ENCODE measurements around the gene SLC11A1. TPM values are rescaled to one million over a fixed set of nuclear protein-coding genes. Genes with fewer than 3 reads are reported as not detected.

The SLC11A1 gene
- total RNA-seq, 2 donors from 2014 or later: 1.1 to 1.8 TPM

DNA sequence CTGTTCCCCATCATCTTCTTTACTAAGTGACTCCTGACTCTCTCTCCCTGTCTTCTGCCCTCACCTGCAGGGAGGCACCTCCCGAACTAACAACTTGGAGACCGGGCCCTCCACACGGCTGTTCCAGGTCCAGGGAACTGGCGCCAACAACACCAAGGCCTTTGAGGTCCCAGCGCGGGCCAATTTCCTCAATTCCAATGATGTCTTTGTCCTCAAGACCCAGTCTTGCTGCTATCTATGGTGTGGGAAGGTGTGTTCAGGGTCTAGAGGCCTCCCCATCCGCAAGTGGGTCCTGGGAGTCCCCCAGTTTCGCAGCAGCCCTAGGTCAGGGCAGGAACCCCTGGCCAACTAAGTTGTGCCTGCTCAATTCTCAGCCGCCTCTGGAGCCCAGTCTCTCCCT lies 52.4 kb downstream of the SLC11A1 start:
- no peak overlapping the region for H3K9ac ChIP-seq (ENCODE audit: low read depth in 2 of 2, low read length in 2 of 2)

DNA sequence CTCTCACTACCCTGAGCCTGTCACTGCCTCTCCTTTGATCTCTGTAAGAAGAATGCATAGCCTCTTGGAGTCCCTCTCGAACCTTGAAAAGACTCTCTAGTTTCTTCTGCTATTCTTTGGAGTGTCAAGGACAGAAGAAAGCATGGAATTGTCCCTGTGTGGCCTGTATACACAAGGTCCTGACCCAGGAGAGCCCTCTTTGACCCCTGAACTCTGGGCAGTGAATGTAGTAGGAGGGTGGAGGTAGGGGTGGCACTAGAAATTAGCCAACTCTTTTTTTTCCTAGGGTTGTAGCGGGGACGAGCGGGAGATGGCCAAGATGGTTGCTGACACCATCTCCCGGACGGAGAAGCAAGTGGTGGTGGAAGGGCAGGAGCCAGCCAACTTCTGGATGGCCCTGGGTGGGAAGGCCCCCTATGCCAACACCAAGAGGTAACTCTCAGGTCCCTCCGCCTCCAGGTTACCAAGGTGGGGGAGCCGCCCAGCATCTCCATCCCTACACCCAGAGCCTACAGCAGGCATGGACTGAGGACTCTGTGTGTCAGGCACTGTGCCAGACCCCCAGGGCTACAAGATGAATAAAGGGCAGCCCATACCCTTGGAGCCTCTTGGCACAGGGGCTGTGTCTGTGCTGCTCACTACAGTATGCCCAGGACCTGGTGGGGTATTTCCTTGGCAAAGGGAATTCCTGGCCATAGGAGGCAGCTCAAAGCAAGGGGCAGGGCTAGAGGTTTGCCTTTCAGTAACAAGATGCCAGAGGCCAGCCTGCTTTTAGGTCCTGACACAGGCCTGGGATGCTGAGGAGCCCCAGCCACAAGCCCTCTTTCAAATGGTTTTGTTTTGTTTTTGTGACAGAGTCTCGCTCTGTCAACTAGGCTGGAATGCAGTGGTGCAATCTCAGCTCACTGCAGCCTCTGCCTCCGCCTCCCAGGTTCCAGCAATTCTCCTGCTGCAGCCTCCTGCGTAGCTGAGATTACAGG lies 53.2 kb downstream of the SLC11A1 start:
- DNase-seq: no peak
- no peaks in the 10 kb centered on the region for H3K27me3 ChIP-seq
- intact Hi-C loops (cut with DNase I): no loop called here
- no peak overlapping the region for H3K4me3 ChIP-seq
- TF ChIP-seq, protein P1, sequence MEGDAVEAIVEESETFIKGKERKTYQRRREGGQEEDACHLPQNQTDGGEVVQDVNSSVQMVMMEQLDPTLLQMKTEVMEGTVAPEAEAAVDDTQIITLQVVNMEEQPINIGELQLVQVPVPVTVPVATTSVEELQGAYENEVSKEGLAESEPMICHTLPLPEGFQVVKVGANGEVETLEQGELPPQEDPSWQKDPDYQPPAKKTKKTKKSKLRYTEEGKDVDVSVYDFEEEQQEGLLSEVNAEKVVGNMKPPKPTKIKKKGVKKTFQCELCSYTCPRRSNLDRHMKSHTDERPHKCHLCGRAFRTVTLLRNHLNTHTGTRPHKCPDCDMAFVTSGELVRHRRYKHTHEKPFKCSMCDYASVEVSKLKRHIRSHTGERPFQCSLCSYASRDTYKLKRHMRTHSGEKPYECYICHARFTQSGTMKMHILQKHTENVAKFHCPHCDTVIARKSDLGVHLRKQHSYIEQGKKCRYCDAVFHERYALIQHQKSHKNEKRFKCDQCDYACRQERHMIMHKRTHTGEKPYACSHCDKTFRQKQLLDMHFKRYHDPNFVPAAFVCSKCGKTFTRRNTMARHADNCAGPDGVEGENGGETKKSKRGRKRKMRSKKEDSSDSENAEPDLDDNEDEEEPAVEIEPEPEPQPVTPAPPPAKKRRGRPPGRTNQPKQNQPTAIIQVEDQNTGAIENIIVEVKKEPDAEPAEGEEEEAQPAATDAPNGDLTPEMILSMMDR (IDR thresholded peaks at IDR 0.05): no peak
- no peak overlapping the region for H3K27ac ChIP-seq
- H3K9ac ChIP-seq (ENCODE audit: low read depth in 2 of 2, low read length in 2 of 2): no peak overlapping the region
- H3K4me1 ChIP-seq: no peaks in the 10 kb centered on the region
- H3K9me3 ChIP-seq: no peaks in the 10 kb centered on the region
- no peaks in the 10 kb centered on the region for H3K36me3 ChIP-seq

More for the DNA sequence above, 52.4 kb downstream of the SLC11A1 start:
- no peak overlapping the region for H3K4me3 ChIP-seq
- intact Hi-C loops (cut with DNase I): no loop called here
- DNase-seq: no peak
- no peaks in the 10 kb centered on the region for H3K27me3 ChIP-seq
- no peaks in the 10 kb centered on the region for H3K36me3 ChIP-seq
- no peaks in the 10 kb centered on the region for H3K9me3 ChIP-seq
- H3K4me1 ChIP-seq: no peaks in the 10 kb centered on the region
- TF ChIP-seq, protein P1 (IDR thresholded peaks at IDR 0.05): no peak
- H3K27ac ChIP-seq: no peak overlapping the region

DNA sequence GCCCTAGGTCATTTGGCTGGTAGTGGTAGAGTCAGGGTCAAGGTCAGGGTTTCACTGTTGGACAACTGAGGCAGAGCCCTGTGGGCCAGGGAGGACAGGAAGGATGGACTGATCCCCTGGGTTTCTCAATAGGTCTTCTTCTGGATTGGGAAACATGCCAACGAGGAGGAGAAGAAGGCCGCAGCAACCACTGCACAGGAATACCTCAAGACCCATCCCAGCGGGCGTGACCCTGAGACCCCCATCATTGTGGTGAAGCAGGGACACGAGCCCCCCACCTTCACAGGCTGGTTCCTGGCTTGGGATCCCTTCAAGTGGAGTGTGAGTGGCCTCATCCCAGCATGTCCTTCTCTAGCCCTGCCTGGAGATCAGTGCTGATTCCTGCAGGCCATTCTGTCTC lies 54.9 kb downstream of the SLC11A1 start:
- Histone ChIP-seq H3K36me3 (no peaks in the 10 kb centered on the region), H3K27ac (no peak overlapping the region), H3K4me3 (no peak overlapping the region), H3K9ac (ENCODE audit: low read depth in 2 of 2, low read length in 2 of 2) (no peak overlapping the region), H3K9me3 (no peaks in the 10 kb centered on the region), H3K27me3 (no peaks in the 10 kb centered on the region), H3K4me1 (no peaks in the 10 kb centered on the region)
- no peak for DNase-seq
- intact Hi-C loops (cut with DNase I): no loop called here
- TF ChIP-seq, protein P1 (IDR thresholded peaks at IDR 0.05): no peak

DNA sequence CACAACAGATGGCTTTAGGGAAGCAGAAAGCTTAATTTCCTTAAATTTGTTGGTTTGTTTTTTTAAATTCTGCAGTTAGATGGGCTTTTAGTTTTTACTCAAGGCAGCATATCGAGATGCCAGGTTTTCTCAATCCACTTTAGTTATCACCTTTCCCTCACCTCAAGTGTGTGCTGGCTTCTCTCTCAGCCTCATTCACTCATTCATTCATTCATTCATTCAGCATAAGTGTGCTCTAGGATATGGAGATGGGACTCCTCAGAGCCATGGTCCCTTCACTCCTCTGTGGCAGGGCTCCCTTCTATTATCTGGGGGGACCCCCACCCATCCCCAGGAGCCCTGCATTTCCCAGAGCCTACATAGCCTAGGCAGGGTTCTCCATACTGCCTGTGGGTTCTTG lies 55.9 kb downstream of the SLC11A1 start:
- no peak overlapping the region for H3K27ac ChIP-seq
- H3K27me3 ChIP-seq: no peaks in the 10 kb centered on the region
- DNase-seq: no peak
- intact Hi-C loops (cut with DNase I): no loop called here
- no peak overlapping the region for H3K9ac ChIP-seq (ENCODE audit: low read depth in 2 of 2, low read length in 2 of 2)
- H3K4me3 ChIP-seq: no peak overlapping the region
- TF ChIP-seq, protein P1 (IDR thresholded peaks at IDR 0.05): no peak
- H3K9me3 ChIP-seq: no peaks in the 10 kb centered on the region
- no peaks in the 10 kb centered on the region for H3K4me1 ChIP-seq
- no peaks in the 10 kb centered on the region for H3K36me3 ChIP-seq

DNA sequence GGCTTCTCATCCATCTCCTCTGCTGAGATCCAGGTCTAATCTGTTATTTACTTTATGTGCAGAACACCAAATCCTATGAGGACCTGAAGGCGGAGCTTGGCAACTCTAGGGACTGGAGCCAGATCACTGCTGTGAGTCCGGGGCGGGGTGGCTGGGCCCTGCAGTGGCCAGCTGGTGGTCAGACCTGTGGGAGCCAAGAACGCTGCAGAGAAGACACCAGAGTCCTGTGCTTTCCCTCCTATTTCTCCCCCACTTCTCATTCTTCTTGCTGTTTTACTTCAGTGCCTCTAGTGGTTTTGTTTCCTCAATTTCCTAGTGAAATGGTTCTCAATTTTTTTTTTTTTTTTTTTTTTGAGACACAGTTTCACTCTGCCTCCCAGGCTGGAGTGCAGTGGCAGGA lies 56.5 kb downstream of the SLC11A1 start:
- no peak for DNase-seq
- TF ChIP-seq, protein P1 (IDR thresholded peaks at IDR 0.05): no peak
- no peak overlapping the region for H3K27ac ChIP-seq
- no peaks in the 10 kb centered on the region for H3K4me1 ChIP-seq
- no peaks in the 10 kb centered on the region for H3K9me3 ChIP-seq
- no peak overlapping the region for H3K4me3 ChIP-seq
- H3K27me3 ChIP-seq: no peaks in the 10 kb centered on the region
- H3K9ac ChIP-seq (ENCODE audit: low read depth in 2 of 2, low read length in 2 of 2): no peak overlapping the region
- intact Hi-C loops (cut with DNase I): no loop called here
- no peaks in the 10 kb centered on the region for H3K36me3 ChIP-seq
